Activated naive CD8-positive, alpha-beta T cell treated with anti-CD3 and anti-CD28 coated beads, Interleukin-2, amount 10 ng/mL, durations not matched to agents 7 days and 5 days (primary cell): ENCODE measurements around the gene ZBTB17. TPM values are rescaled to one million over a fixed set of nuclear protein-coding genes. Genes with fewer than 3 reads are reported as not detected.

Source experiments
- ATAC-seq: fragments of 150-1000 bp; cut with Tn5 transposase; one replicate; pipeline ENCODE4 v1.10.0; 2021; ENCODE audit warnings: low read depth, moderate library complexity
- POLR2A ChIA-PET: fragments of 350-600 bp; sonication (Branson Sonifier 250); formaldehyde crosslinking; loops from one replicate; lab custom pipeline; 2021; ENCODE audit warnings: antibody characterized with exemption; lab: Charles Lee
- DNase-seq: peaks from one replicate; pipeline ENCODE4 v3.0.0; 2021
- H3K27ac Mint-ChIP-seq: one replicate; pipeline ENCODE4 v1.8.0; 2022; ENCODE audit warnings: mild to moderate bottlenecking, mixed read lengths
- H3K27me3 Mint-ChIP-seq: one replicate; pipeline ENCODE4 v1.8.0; 2022; ENCODE audit warnings: mild to moderate bottlenecking, moderate library complexity, mixed read lengths
- H3K36me3 Mint-ChIP-seq: one replicate; pipeline ENCODE4 v1.8.0; 2021; ENCODE audit warnings: mild to moderate bottlenecking, mixed read lengths
- H3K4me1 Mint-ChIP-seq: one replicate; pipeline ENCODE4 v1.8.0; 2021; ENCODE audit warnings: mixed read lengths
- H3K4me3 Mint-ChIP-seq: one replicate; pipeline ENCODE4 v1.8.0; 2022; ENCODE audit warnings: mild to moderate bottlenecking, moderate library complexity, mixed read lengths
- H3K9me3 Mint-ChIP-seq: one replicate; pipeline ENCODE4 v1.8.0; 2021; ENCODE audit warnings: mixed read lengths
- total RNA-seq, 2 experiments: library from RNA; stranded (reverse); gene quantifications; one replicate each; pipeline ENCODE4 v1.2.3, GENCODE V29; 2021

Gene ZBTB17
- total RNA-seq, 2 experiments from 2014 or later = 46.4 to 47.6 TPM

- DNase-seq (no peak), ATAC-seq (no peak)
- Mint-ChIP-seq H3K27ac (no peak overlapping the region), H3K4me3 (no peak overlapping the region), H3K9me3 (no peaks in the 10 kb centered on the region), H3K36me3 (peaks cover 12% of the 10 kb centered on the region), H3K27me3 (no peaks in the 10 kb centered on the region), H3K4me1 (no peaks in the 10 kb centered on the region)
- POLR2A ChIA-PET = interaction anchor here (0.6 kb wide), 1 partner anchor 14 kb away, joined by 3 read pairs; no protein-coding TSS in a partner anchor
Observed at GRCh38 chr1:15942661-15943327, 33.1 kb downstream of the ZBTB17 start.

GRCh38 chr1:15941899-15942660 lies 33.8 kb downstream of the ZBTB17 start:
- POLR2A ChIA-PET = no interaction called here

GRCh38 chr1:15941044-15941840 lies 34.7 kb downstream of the ZBTB17 start:
- ATAC-seq (no peak), DNase-seq (no peak)
- Mint-ChIP-seq H3K4me3 (no peak overlapping the region), H3K27ac (no peak overlapping the region), H3K27me3 (no peaks in the 10 kb centered on the region), H3K4me1 (peaks cover 7% of the 10 kb centered on the region), H3K9me3 (no peaks in the 10 kb centered on the region), H3K36me3 (peaks cover 15% of the 10 kb centered on the region)
- POLR2A ChIA-PET = no interaction called here

More at GRCh38 chr1:15941899-15942660, 33.8 kb downstream of the ZBTB17 start:
- DNase-seq = no peak
- no peaks in the 10 kb centered on the region for H3K9me3 Mint-ChIP-seq
- peaks cover 6% of the 10 kb centered on the region for H3K4me1 Mint-ChIP-seq
- no peaks in the 10 kb centered on the region for H3K27me3 Mint-ChIP-seq
- peaks cover 15% of the 10 kb centered on the region for H3K36me3 Mint-ChIP-seq
- no peak overlapping the region for H3K4me3 Mint-ChIP-seq
- no peak for ATAC-seq
- H3K27ac Mint-ChIP-seq = no peak overlapping the region

GRCh38 chr1:15940110-15941043 lies 35.5 kb downstream of the ZBTB17 start:
- H3K9me3 Mint-ChIP-seq = no peaks in the 10 kb centered on the region
- peaks cover 14% of the 10 kb centered on the region for H3K36me3 Mint-ChIP-seq
- H3K27me3 Mint-ChIP-seq = no peaks in the 10 kb centered on the region
- POLR2A ChIA-PET = no interaction called here
- ATAC-seq (no peak), DNase-seq (no peak)
- no peak overlapping the region for H3K27ac Mint-ChIP-seq
- H3K4me3 Mint-ChIP-seq = no peak overlapping the region
- peaks cover 7% of the 10 kb centered on the region for H3K4me1 Mint-ChIP-seq

GRCh38 chr1:15939181-15940109 lies 36.5 kb downstream of the ZBTB17 start:
- peaks cover 22% of the 10 kb centered on the region for H3K36me3 Mint-ChIP-seq
- ATAC-seq = no peak

GRCh38 chr1:15938628-15939161 lies 37.2 kb downstream of the ZBTB17 start:
- Mint-ChIP-seq H3K4me3 (no peak overlapping the region), H3K4me1 (peaks cover 7% of the 10 kb centered on the region), H3K27me3 (no peaks in the 10 kb centered on the region), H3K9me3 (no peaks in the 10 kb centered on the region), H3K36me3 (peaks cover 22% of the 10 kb centered on the region), H3K27ac (no peak overlapping the region)
- no peak for DNase-seq
- POLR2A ChIA-PET = no interaction called here
- no peak for ATAC-seq

More at GRCh38 chr1:15939181-15940109, 36.5 kb downstream of the ZBTB17 start:
- no peak for DNase-seq
- POLR2A ChIA-PET = no interaction called here
- H3K27ac Mint-ChIP-seq = peak overlapping the region; percentile 64
- peaks cover 7% of the 10 kb centered on the region for H3K4me1 Mint-ChIP-seq
- no peak overlapping the region for H3K4me3 Mint-ChIP-seq
- H3K27me3 Mint-ChIP-seq = no peaks in the 10 kb centered on the region
- H3K9me3 Mint-ChIP-seq = no peaks in the 10 kb centered on the region

GRCh38 chr1:15937706-15938168 lies 38.2 kb downstream of the ZBTB17 start:
- Mint-ChIP-seq H3K36me3 (peaks cover 22% of the 10 kb centered on the region), H3K4me1 (peaks cover 7% of the 10 kb centered on the region), H3K27ac (peak overlapping the region; percentile 60), H3K9me3 (no peaks in the 10 kb centered on the region), H3K27me3 (no peaks in the 10 kb centered on the region), H3K4me3 (no peak overlapping the region)
- no peak for DNase-seq
- POLR2A ChIA-PET = interaction anchor here (0.5 kb wide), 1 partner anchor 12 kb away, joined by 3 read pairs; no protein-coding TSS in a partner anchor
- ATAC-seq = peak; percentile 15

- no peak overlapping the region for H3K4me3 Mint-ChIP-seq
- H3K36me3 Mint-ChIP-seq = peaks cover 25% of the 10 kb centered on the region
- POLR2A ChIA-PET = no interaction called here
- H3K9me3 Mint-ChIP-seq = no peaks in the 10 kb centered on the region
- DNase-seq (no peak), ATAC-seq (no peak)
- H3K4me1 Mint-ChIP-seq = peaks cover 7% of the 10 kb centered on the region
- no peaks in the 10 kb centered on the region for H3K27me3 Mint-ChIP-seq
- H3K27ac Mint-ChIP-seq = peak overlapping the region; percentile 60
Observed at GRCh38 chr1:15937146-15937545, 38.8 kb downstream of the ZBTB17 start.

GRCh38 chr1:15936025-15936424 lies 39.9 kb downstream of the ZBTB17 start:
- Mint-ChIP-seq H3K9me3 (no peaks in the 10 kb centered on the region), H3K4me3 (no peak overlapping the region), H3K27ac (no peak overlapping the region), H3K27me3 (no peaks in the 10 kb centered on the region), H3K4me1 (peaks cover 7% of the 10 kb centered on the region), H3K36me3 (peaks cover 25% of the 10 kb centered on the region)
- no peak for ATAC-seq
- no peak for DNase-seq
- POLR2A ChIA-PET = no interaction called here

- no peaks in the 10 kb centered on the region for H3K9me3 Mint-ChIP-seq
- no peak overlapping the region for H3K27ac Mint-ChIP-seq
- no peak for ATAC-seq
- peaks cover 31% of the 10 kb centered on the region for H3K36me3 Mint-ChIP-seq
- no peaks in the 10 kb centered on the region for H3K27me3 Mint-ChIP-seq
- H3K4me3 Mint-ChIP-seq = no peak overlapping the region
- peaks cover 7% of the 10 kb centered on the region for H3K4me1 Mint-ChIP-seq
- POLR2A ChIA-PET = no interaction called here
- no peak for DNase-seq
Observed at GRCh38 chr1:15935056-15935950, 40.6 kb downstream of the ZBTB17 start.
